ENCODE data around the gene NKX2-2.

The NKX2-2 gene

DNA sequence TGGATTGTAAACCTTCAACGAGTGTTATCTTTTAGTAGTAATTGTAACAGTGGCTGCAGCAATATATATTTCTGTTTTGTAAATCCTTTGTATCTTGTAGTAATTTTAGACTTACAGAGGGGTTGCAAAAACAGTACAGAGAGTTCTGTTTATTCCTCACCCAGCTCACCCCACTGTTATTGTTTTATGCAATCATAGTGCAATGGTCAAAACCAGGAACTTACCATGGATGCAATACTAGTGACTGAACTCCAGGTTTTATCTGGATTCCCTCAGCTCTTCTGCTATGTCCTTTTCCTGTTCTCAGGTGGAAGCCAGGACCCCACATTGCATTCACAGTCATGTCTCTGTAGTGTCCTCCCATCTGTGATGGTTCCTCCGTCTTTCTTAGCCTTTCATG lies 42.5 kb upstream of the NKX2-2 start:
- TF ChIP-seq TAF1 (IDR thresholded peaks at IDR 0.05; ENCODE audit: borderline replicate concordance, insufficient read depth, low read length), result no peak

DNA sequence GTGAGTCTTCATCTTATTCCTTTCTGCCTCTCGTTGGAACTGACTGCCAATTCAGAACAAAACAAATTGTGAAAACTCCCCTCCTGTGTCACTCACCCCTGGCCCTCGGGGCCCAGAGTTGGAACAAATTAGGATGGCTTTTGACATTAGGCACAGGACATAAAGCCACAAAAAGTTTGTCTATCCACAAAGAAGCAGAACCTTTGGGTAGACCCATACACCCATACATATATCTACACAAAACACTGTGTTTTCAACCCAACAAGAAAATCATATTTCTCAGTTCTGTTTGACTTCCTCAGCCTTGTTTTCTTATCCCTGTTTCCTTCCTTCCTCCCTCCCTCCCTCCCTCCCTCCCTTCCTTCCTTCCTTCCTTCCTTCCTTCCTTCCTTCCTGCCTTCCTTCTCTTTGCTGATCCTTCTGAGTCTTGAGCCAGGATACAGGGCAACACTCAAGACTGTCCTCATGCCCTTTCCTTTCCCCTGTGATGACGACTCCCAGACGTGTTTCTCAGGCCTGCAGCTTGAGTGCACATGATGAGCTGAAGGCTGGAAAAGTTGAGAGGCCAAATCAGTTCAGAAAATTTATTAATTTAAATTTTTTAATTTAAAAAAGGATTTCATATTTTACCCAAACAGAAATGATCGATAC lies 41.7 kb upstream of the NKX2-2 start:
- TF ChIP-seq POLR2AphosphoS5 (IDR thresholded peaks at IDR 0.05; ENCODE audit: low read depth, low read length), result no peak

- TF ChIP-seq TAF1 (IDR thresholded peaks at IDR 0.05; ENCODE audit: borderline replicate concordance, insufficient read depth, low read length) (no peak), SIN3A (IDR thresholded peaks at IDR 0.05; ENCODE audit: borderline replicate concordance, insufficient read depth, low read length) (no peak), FOXP2 (optimal IDR thresholded peaks at IDR 0.05; ENCODE audit: borderline replicate concordance, extremely low read depth, extremely low read length, insufficient read depth) (no peak), REST (IDR thresholded peaks at IDR 0.05; ENCODE audit: insufficient read depth in 1 of 2, low read depth in 2 of 2, low read length in 2 of 2) (no peak), POLR2AphosphoS5 (IDR thresholded peaks at IDR 0.05; ENCODE audit: low read depth, low read length) (no peak)
Observed at GRCh38 chr20:21554985-21555384, 41.1 kb upstream of the NKX2-2 start.

- no peak for TF ChIP-seq SIN3A (IDR thresholded peaks at IDR 0.05; ENCODE audit: borderline replicate concordance, insufficient read depth, low read length)
- TF ChIP-seq REST (IDR thresholded peaks at IDR 0.05; ENCODE audit: insufficient read depth in 1 of 2, low read depth in 2 of 2, low read length in 2 of 2), result no peak
- no peak for TF ChIP-seq FOXP2 (optimal IDR thresholded peaks at IDR 0.05; ENCODE audit: borderline replicate concordance, extremely low read depth, extremely low read length, insufficient read depth)
- no peak for TF ChIP-seq POLR2AphosphoS5 (IDR thresholded peaks at IDR 0.05; ENCODE audit: low read depth, low read length)
- TF ChIP-seq TAF1 (IDR thresholded peaks at IDR 0.05; ENCODE audit: borderline replicate concordance, insufficient read depth, low read length), result no peak
Observed at GRCh38 chr20:21554376-21554890, 40.6 kb upstream of the NKX2-2 start.

DNA sequence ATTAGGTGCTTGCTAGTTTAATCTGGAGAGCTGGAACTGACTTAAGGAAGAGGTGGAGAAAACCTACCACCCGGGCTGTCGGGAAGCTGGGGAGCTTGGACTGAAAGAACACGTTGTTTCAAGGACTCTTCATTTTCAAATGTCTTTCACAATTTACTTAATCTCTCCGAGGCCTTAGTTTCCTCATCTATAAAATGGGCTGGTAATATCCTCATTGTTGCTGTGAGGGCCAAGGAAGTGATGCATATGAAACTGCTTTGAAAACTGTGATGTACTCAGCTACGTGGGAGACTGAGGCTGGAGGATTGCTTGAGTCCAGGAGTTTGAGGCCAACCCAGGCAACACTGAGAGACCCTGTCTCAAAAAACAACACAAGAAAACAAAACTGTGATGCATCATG lies 36.7 kb upstream of the NKX2-2 start:
- no peak for TF ChIP-seq FOXP2 (optimal IDR thresholded peaks at IDR 0.05; ENCODE audit: borderline replicate concordance, extremely low read depth, extremely low read length, insufficient read depth)
- no peak for TF ChIP-seq REST (IDR thresholded peaks at IDR 0.05; ENCODE audit: insufficient read depth in 1 of 2, low read depth in 2 of 2, low read length in 2 of 2)
- TF ChIP-seq TAF1 (IDR thresholded peaks at IDR 0.05; ENCODE audit: borderline replicate concordance, insufficient read depth, low read length), result no peak
- TF ChIP-seq SIN3A (IDR thresholded peaks at IDR 0.05; ENCODE audit: borderline replicate concordance, insufficient read depth, low read length), result no peak
- no peak for TF ChIP-seq POLR2AphosphoS5 (IDR thresholded peaks at IDR 0.05; ENCODE audit: low read depth, low read length)

GRCh38 chr20:21548390-21549035 lies 34.6 kb upstream of the NKX2-2 start:
- TF ChIP-seq SIN3A (IDR thresholded peaks at IDR 0.05; ENCODE audit: borderline replicate concordance, insufficient read depth, low read length) (no peak), REST (IDR thresholded peaks at IDR 0.05; ENCODE audit: insufficient read depth in 1 of 2, low read depth in 2 of 2, low read length in 2 of 2) (no peak), POLR2AphosphoS5 (IDR thresholded peaks at IDR 0.05; ENCODE audit: low read depth, low read length) (no peak), TAF1 (IDR thresholded peaks at IDR 0.05; ENCODE audit: borderline replicate concordance, insufficient read depth, low read length) (no peak), FOXP2 (optimal IDR thresholded peaks at IDR 0.05; ENCODE audit: borderline replicate concordance, extremely low read depth, extremely low read length, insufficient read depth) (no peak)

Measured in PFSK-1 (cell line).